Measurements from ENCODE around the gene MACROD2.

DNA sequence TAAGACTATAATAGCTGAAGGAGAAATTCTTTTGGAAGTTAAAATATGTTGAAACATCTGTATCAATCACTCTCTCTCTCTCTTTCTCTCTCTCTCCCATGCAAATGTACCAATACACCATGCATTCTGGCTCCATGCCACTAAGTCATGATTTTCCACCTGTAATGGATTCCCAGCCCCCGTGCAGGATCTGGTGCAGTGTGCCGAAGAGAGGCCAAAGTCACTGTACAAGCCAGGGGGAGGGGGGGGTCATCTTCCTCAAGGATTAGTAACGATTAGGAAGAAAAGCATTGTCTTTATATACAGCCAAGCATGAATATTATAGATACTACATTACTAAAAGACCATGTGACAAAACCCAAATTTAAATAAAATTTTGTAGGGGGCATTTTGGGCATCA, 1852.8 kb downstream of the MACROD2 start:
- no peak for TF ChIP-seq YY1 (IDR thresholded peaks at IDR 0.05; ENCODE audit: insufficient read depth, insufficient read length)
- no peak for TF ChIP-seq SUZ12 (IDR thresholded peaks at IDR 0.05; ENCODE audit: extremely low read depth, insufficient read depth, insufficient read length)
